HEK293 (cell line): ENCODE measurements around the gene CSMD2.

Experiments
- CTCF ChIA-PET: fragments of 350-600 bp; formaldehyde crosslinking; extraction: SDS; loops from one replicate; lab custom pipeline; 2021; ENCODE audit warnings: antibody characterized with exemption; lab: Yijun Ruan, JAX
- POLR2A ChIA-PET: fragments of 300-600 bp; formaldehyde crosslinking; extraction: SDS; loops from one replicate; lab custom pipeline; 2020; ENCODE audit warnings: antibody characterized with exemption, inconsistent platforms; lab: Yijun Ruan, JAX
- H3K27ac ChIP-seq: fragments of 200-500 bp; sonication (Bioruptor generic); 2 replicates; pipeline ENCODE4 v1.5.1; 2014; ENCODE audit warnings: low read depth, low read length, control low read depth, inconsistent platforms; ENCODE audit errors: extremely low read depth
- H3K36me3 ChIP-seq, 2 experiments: fragments of 200-500 bp in 1 of 2; sonication (Bioruptor generic) in 1 of 2; 1 replicate in 1 of 2; 2 replicates in 1 of 2; pipeline ENCODE4 v1.5.1; 2014 to 2017; ENCODE audit warnings: inconsistent platforms in 2 of 2, low read length in 2 of 2; ENCODE audit not compliant: control insufficient read depth in 2 of 2, insufficient read depth in 1 of 2
- H3K4me1 ChIP-seq: fragments of 200-500 bp; sonication (Bioruptor generic); 2 replicates; pipeline ENCODE4 v1.5.1; 2014; ENCODE audit warnings: mild to moderate bottlenecking, low read length, inconsistent platforms; ENCODE audit not compliant: control insufficient read depth, insufficient read depth
- H3K4me3 ChIP-seq: 2 replicates; pipeline ENCODE4 v1.5.1; 2011; ENCODE audit warnings: low read depth, mild to moderate bottlenecking, control low read depth, low read length, moderate library complexity
- H3K9me3 ChIP-seq: fragments of 200-500 bp; sonication (Bioruptor generic); 2 replicates; pipeline ENCODE4 v1.5.1; 2014; ENCODE audit warnings: low read depth, low read length, inconsistent platforms; ENCODE audit not compliant: control insufficient read depth, insufficient read depth
- KLF16 ChIP-seq: fragments of 450-650 bp; formaldehyde crosslinking; IDR thresholded peaks from 2 replicates; pipeline ENCODE4 v1.5.1; 2017; ENCODE audit warnings: missing biosample characterization, missing genetic modification characterization
- KLF8 ChIP-seq: fragments of 450-650 bp; formaldehyde crosslinking; IDR thresholded peaks from 2 replicates; pipeline ENCODE4 v1.5.1; 2016; ENCODE audit warnings: missing biosample characterization, missing genetic modification characterization
- SCRT1 ChIP-seq: fragments of 450-650 bp; formaldehyde crosslinking; IDR thresholded peaks from 2 replicates; pipeline ENCODE4 v1.5.1; 2016; ENCODE audit warnings: missing biosample characterization, missing genetic modification characterization, borderline replicate concordance
- ZBTB20 ChIP-seq: fragments of 450-650 bp; formaldehyde crosslinking; IDR thresholded peaks from 2 replicates; pipeline ENCODE4 v1.5.1; 2016; ENCODE audit warnings: missing biosample characterization, missing genetic modification characterization
- ZFP37 ChIP-seq: fragments of 450-650 bp; formaldehyde crosslinking; IDR thresholded peaks from 2 replicates; pipeline ENCODE4 v1.5.1; 2016; ENCODE audit warnings: missing biosample characterization, missing genetic modification characterization
- ZNF146 ChIP-seq: fragments of 450-650 bp; formaldehyde crosslinking; IDR thresholded peaks from 2 replicates; pipeline ENCODE4 v1.5.1; 2016; ENCODE audit warnings: missing biosample characterization, missing genetic modification characterization
- ZNF155 ChIP-seq: fragments of 450-650 bp; formaldehyde crosslinking; IDR thresholded peaks from 2 replicates; pipeline ENCODE4 v1.5.1; 2016; ENCODE audit warnings: missing biosample characterization, missing genetic modification characterization
- ZNF202 ChIP-seq: fragments of 450-650 bp; formaldehyde crosslinking; IDR thresholded peaks from 2 replicates; pipeline ENCODE4 v1.5.1; 2016; ENCODE audit warnings: missing biosample characterization, missing genetic modification characterization, borderline replicate concordance
- ZNF214 ChIP-seq: fragments of 450-650 bp; formaldehyde crosslinking; IDR thresholded peaks from 2 replicates; pipeline ENCODE4 v1.5.1; 2017; ENCODE audit warnings: missing biosample characterization, mild to moderate bottlenecking, missing genetic modification characterization, borderline replicate concordance
- ZNF416 ChIP-seq: fragments of 450-650 bp; formaldehyde crosslinking; IDR thresholded peaks from 2 replicates; pipeline ENCODE4 v1.5.1; 2016; ENCODE audit warnings: missing biosample characterization, missing genetic modification characterization
- ZNF530 ChIP-seq: fragments of 450-650 bp; formaldehyde crosslinking; IDR thresholded peaks from 2 replicates; pipeline ENCODE4 v1.5.1; 2016; ENCODE audit warnings: low read depth, missing biosample characterization, missing genetic modification characterization
- ZNF670 ChIP-seq: fragments of 450-650 bp; formaldehyde crosslinking; IDR thresholded peaks from 2 replicates; pipeline ENCODE4 v1.5.1; 2016; ENCODE audit warnings: missing biosample characterization, missing genetic modification characterization, low read depth
- ZNF701 ChIP-seq: fragments of 450-650 bp; formaldehyde crosslinking; IDR thresholded peaks from 2 replicates; pipeline ENCODE4 v1.5.1; 2016; ENCODE audit warnings: missing biosample characterization, missing genetic modification characterization
- TF ChIP-seq, protein P1 (sequence below): fragments of 450-650 bp; formaldehyde crosslinking; conservative IDR thresholded peaks from 2 replicates; pipeline ENCODE4 v1.5.1; 2016; ENCODE audit warnings: low read depth, missing biosample characterization, missing genetic modification characterization
- TF ChIP-seq, protein P2 (sequence below): fragments of 450-650 bp; formaldehyde crosslinking; IDR thresholded peaks from 2 replicates; pipeline ENCODE4 v1.5.1; 2017; ENCODE audit warnings: missing biosample characterization, missing genetic modification characterization
- TF ChIP-seq, protein P3 (sequence below): fragments of 450-650 bp; IDR thresholded peaks from 2 replicates; pipeline ENCODE4 v1.5.1; 2018; ENCODE audit warnings: missing biosample characterization, mild to moderate bottlenecking, missing genetic modification characterization

Gene CSMD2

DNA sequence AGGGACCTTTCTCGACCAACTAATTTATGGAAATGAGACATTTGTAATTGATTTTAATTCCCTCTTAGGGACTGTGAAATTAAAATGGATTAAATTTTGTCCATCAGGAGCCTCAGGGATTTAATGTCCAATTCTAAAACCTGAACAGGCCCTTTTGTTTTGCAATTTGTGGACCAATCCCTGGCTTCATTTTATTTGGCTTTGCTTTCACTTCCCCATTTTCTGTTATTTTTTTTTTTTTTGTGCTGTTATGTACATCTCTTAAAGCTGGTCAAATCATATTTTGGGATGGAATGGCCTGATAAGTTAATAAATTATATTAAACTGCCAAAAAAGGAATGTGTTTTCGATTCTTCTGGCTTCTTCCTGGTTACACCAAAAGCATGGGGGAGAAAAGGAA, 663.7 kb downstream of the CSMD2 start:
- Histone ChIP-seq H3K27ac (no peak overlapping the region), H3K36me3 (peaks cover 0 to 18% of the 10 kb centered on the region in 2 experiments; a peak in 1 of 3 replicates), H3K9me3 (no peaks in the 10 kb centered on the region), H3K4me3 (no peak overlapping the region), H3K4me1 (no peaks in the 10 kb centered on the region)
- POLR2A ChIA-PET, result no interaction called here
- CTCF ChIA-PET, result no interaction called here
- TF ChIP-seq, protein P1, sequence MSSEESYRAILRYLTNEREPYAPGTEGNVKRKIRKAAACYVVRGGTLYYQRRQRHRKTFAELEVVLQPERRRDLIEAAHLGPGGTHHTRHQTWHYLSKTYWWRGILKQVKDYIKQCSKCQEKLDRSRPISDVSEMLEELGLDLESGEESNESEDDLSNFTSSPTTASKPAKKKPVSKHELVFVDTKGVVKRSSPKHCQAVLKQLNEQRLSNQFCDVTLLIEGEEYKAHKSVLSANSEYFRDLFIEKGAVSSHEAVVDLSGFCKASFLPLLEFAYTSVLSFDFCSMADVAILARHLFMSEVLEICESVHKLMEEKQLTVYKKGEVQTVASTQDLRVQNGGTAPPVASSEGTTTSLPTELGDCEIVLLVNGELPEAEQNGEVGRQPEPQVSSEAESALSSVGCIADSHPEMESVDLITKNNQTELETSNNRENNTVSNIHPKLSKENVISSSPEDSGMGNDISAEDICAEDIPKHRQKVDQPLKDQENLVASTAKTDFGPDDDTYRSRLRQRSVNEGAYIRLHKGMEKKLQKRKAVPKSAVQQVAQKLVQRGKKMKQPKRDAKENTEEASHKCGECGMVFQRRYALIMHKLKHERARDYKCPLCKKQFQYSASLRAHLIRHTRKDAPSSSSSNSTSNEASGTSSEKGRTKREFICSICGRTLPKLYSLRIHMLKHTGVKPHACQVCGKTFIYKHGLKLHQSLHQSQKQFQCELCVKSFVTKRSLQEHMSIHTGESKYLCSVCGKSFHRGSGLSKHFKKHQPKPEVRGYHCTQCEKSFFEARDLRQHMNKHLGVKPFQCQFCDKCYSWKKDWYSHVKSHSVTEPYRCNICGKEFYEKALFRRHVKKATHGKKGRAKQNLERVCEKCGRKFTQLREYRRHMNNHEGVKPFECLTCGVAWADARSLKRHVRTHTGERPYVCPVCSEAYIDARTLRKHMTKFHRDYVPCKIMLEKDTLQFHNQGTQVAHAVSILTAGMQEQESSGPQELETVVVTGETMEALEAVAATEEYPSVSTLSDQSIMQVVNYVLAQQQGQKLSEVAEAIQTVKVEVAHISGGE (tag by site-specific recombination), result no peak
- TF ChIP-seq ZNF214 (tag by site-specific recombination) (no peak), SCRT1 (tag by site-specific recombination) (no peak), ZNF701 (tag by site-specific recombination) (no peak), KLF16 (tag by site-specific recombination) (no peak), ZNF155 (tag by site-specific recombination) (no peak), ZNF146 (no peak), ZNF202 (tag by site-specific recombination) (no peak), ZBTB20 (tag by site-specific recombination) (no peak), ZNF530 (no peak)
- TF ChIP-seq, protein P2, sequence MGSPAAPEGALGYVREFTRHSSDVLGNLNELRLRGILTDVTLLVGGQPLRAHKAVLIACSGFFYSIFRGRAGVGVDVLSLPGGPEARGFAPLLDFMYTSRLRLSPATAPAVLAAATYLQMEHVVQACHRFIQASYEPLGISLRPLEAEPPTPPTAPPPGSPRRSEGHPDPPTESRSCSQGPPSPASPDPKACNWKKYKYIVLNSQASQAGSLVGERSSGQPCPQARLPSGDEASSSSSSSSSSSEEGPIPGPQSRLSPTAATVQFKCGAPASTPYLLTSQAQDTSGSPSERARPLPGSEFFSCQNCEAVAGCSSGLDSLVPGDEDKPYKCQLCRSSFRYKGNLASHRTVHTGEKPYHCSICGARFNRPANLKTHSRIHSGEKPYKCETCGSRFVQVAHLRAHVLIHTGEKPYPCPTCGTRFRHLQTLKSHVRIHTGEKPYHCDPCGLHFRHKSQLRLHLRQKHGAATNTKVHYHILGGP, result no peak
- TF ChIP-seq, all 188 proteins: peak for 0

DNA sequence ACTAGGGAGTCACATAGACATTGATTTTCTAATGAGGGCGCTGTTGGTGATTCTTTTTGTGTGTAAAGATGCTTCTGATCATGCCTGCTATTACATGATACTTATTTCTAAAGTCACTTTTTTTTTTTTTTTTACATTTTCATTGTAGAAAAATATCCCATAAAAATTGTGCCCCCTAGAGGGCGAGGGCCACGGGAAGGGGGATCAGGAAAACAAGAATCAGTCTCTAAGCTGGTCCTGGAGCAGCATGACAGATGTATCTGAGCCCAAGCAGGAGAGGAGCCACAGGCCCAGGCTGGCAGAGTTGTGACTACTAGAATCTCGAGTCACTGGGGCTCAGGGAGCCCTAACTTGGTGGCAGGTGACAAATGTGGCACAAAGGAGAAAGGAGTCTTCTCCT, 664.5 kb downstream of the CSMD2 start:
- Histone ChIP-seq H3K4me1 (no peaks in the 10 kb centered on the region), H3K27ac (no peak overlapping the region)
- POLR2A ChIA-PET, result no interaction called here
- TF ChIP-seq ZFP37 (tag by site-specific recombination) (no peak), ZNF416 (tag by site-specific recombination) (no peak), ZNF670 (tag by site-specific recombination) (no peak), ZNF701 (tag by site-specific recombination) (no peak), KLF8 (tag by site-specific recombination) (no peak)
- TF ChIP-seq, protein P3, sequence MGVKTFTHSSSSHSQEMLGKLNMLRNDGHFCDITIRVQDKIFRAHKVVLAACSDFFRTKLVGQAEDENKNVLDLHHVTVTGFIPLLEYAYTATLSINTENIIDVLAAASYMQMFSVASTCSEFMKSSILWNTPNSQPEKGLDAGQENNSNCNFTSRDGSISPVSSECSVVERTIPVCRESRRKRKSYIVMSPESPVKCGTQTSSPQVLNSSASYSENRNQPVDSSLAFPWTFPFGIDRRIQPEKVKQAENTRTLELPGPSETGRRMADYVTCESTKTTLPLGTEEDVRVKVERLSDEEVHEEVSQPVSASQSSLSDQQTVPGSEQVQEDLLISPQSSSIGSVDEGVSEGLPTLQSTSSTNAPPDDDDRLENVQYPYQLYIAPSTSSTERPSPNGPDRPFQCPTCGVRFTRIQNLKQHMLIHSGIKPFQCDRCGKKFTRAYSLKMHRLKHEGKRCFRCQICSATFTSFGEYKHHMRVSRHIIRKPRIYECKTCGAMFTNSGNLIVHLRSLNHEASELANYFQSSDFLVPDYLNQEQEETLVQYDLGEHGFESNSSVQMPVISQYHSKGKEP (tag by site-specific recombination), result no peak
- TF ChIP-seq, all 188 proteins: peak for 0
- peaks cover 0 to 23% of the 10 kb centered on the region in 2 experiments; a peak in 1 of 3 replicates for H3K36me3 ChIP-seq
- H3K4me3 ChIP-seq, result no peak overlapping the region
- H3K9me3 ChIP-seq, result 0 out of 2 replicates have a peak, but pooled peaks cover 3% of the 10 kb centered on the region
- CTCF ChIA-PET, result interaction anchor here (0.6 kb wide), 2 partner anchors 10 to 76 kb away, joined by 3 to 4 read pairs; no protein-coding TSS in a partner anchor
